NOMO-1 treated with DMSO at 0.1 percent for 48 hours (cell line): ENCODE results near the gene ZDBF2.
"Not testable (repeated sequence)": the region's sequence is repeated elsewhere in the genome, so short reads cannot be mapped to it uniquely, and the experiment has no call there.

ENCODE experiments used
- DNase-seq: peaks from one replicate; lab custom pipeline; 2025; ENCODE audit not compliant: unreplicated experiment; lab: John Stamatoyannopoulos, UW

ZDBF2 gene

DNA sequence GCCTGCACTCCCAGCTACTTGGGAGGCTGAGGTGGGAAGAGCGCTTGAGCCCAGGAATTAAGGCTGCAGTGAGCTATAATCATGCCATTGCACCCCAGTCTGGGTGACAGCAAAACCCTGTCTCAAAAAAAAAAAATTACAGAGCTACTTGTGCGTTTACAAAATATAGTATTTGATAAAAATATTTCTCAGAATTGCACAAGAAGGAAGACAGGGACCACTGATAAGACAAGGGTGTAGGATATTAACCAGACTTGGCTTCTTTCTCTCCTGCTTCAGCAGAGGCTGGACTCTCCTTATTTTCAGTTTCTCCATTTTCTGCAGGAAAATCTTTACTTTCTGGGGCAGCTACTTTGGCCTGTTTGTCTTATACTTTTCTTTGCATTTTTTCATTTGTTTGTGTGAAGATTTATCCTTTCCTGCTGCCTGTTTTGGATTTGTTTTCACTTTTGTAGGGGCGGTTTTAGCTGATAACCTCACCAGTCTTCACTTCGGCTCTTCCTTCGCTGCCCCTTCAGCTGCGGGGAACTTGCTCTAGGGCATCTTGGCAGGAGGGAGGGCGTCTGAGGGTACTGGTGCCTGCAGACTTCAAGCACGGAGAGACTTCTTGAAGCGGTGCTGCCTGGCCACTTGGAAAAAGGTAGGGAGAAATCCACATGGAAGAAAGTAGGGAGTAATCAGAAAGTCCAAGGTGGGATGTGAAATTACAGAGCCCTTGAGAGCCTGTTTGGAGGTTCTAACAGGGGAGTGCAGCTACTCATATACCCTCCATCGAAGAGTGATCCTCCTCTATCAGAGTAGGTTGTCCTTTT is 14.9 kb upstream of the ZDBF2 start:
- DNase-seq, result no peak

DNA sequence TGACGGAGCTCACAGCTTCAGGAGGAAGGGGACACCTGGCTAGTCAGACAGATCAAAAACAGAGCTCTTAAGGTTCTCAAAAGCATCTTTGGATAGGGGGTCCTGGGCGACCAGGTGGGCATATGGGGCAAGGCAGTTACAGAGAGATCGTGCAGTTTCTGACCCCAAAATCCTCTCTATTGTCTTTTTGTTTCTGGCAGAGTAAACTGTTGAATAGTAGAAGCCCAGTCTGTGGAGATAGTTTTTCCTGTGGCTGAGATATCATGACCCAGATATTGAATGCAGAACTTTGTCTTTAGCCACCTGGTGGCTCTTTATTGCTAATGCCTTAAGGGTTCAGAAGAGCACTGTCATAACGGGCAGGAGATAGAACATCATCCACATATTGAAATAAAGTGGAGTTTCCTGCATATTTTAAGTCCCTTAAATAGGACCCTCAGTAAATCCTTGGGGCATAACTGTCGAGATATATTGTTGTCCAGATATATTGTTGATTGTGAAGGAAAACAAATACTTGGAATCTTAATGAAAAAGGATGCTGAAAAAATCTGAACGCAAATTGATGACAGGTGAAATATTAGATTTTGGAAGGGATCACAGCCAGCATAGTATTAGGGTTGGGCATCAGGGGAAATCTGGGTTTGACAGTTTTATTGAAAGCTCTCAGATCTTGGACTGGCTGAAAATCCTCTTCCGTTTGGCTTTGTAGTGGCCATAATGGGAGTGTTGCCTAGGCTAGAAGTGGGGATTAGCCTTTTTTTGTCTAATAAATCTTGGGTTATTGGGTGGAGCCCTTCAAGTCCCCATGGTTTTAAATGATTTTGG is 14.1 kb upstream of the ZDBF2 start:
- peak; percentile 13 for DNase-seq

GRCh38 chr2:206263959-206264603 is 10.4 kb upstream of the ZDBF2 start:
- no peak for DNase-seq

DNA sequence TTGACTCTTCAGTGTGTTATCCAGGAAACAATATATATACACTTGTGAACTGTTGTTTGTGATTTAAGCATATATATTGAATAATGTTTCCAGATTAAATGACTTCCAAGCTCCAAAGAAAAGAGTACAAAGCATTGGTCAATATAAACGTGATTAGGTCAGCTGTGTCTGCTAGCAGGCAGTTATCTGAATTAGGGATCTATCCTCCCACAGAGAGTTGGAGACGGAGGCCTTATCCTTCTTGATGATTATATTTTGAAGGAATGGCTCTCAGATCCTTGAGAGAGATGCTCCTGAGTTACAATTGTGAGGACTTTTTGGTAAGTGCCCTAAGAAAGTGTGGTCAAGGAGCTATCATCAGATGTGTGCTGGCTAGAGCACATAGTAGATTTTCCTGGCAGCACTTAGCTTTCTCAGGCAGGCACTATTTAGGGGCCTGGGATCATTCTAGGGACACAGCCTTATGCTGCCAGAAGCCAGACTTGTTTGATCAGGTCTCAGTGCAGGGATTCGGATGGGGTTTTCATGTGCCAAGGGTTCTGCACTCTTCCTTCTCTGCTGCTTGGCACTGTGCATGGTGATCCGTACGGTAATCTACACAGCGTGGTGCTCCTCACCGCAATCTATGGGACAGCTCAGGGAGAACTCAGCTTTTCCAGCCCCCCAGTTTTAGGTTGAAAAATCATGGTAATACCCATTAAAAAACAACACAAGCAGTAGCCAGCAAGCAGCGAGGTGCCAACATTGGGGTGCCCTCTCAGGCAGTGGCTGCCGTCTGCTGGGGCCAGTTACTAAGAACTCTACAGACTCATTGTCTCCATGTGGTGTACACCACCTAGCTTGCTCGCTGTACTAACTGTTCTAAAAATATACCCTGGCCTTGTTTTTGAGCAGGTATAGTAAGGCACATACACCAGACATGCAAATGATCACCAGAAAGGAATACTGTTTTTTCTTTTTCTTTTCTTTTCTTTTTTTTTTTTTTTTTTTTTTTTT is 8.0 kb upstream of the ZDBF2 start:
- no peak for DNase-seq

DNA sequence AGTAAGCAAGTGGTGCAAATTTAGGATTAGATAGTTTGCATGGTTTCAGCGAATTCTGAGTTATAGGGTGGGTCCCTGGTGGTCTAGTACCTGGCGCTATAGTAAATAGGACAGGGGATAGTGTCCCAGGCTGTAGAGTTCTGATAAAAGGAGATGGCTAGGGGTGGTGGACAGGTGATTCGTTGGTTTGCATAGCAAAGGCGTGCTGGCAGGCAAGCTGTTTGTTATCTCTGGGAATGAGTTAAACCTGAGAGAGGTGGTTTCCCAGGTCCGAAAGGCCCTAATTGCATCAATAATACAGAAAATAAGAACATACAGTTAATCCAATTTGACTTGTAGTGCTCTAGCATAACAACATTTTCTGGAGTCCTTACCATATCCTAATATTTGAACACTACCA is 6.9 kb upstream of the ZDBF2 start:
- no peak for DNase-seq

DNA sequence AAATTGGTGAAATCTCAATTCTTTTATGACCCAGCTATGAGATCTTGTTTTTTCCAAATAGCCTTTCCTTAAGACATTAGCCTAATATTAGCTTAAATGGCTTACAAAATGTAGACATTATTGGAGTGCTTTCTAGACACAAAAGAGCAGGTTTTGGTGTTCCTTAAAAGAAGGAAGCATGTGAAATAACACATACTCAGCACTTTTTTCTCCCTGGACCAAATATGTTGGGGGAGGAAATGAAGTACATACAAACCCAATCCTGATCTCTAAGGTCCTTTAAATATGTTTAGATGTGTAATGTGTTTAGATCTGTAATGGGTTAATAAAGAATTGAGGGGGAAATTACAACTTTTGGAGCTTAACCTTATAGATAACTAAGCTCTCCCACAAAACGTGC is 3.4 kb upstream of the ZDBF2 start:
- DNase-seq, result no peak

DNA sequence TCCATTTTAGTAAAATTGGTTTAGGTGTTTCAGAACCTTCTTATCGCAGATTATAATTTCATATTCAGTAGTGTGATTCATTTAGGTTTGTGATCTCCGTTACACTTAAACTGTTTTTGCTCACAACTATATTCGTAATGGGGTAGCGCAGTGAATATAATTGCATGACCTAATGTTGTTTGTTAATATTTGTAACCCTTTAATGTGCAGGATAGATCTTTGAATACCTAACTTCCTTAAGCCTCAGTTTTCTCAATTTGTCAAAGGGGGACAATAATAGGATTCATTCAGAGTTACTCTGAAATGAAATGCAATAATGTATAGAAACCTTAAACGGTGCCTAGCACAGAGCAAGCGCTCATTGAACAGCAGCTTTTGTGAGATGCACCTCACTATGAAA is 558 bp upstream of the ZDBF2 start:
- DNase-seq, result no peak

- no peak for DNase-seq
Observed at GRCh38 chr2:206275312-206276055, 1.0 kb downstream of the ZDBF2 start.

GRCh38 chr2:206276169-206276942 is 1.9 kb downstream of the ZDBF2 start:
- DNase-seq, result no peak

DNA sequence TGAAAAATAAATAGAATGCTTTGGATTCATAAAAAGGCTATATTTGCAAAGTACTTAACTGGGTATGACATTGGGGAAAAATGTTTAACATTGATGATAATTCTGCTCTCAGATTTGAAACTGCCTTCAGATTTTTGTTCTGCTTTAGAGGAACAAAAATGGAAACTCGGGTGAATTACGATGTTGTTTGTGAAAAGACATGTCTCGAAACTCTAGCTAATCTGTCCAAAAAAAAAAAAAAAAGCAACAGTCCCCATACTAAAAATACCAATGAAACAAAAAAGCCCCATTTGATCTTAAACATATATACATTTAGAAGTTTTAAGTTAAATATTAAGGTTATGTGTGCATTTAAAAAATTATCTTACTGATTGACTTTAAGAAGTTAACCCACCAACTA is 3.0 kb downstream of the ZDBF2 start:
- no peak for DNase-seq

GRCh38 chr2:206282746-206283145 is 8.3 kb downstream of the ZDBF2 start:
- no peak for DNase-seq

GRCh38 chr2:206287197-206287596 is 12.7 kb downstream of the ZDBF2 start:
- DNase-seq, result no peak

GRCh38 chr2:206289391-206289790 is 14.9 kb downstream of the ZDBF2 start:
- no peak for DNase-seq

DNA sequence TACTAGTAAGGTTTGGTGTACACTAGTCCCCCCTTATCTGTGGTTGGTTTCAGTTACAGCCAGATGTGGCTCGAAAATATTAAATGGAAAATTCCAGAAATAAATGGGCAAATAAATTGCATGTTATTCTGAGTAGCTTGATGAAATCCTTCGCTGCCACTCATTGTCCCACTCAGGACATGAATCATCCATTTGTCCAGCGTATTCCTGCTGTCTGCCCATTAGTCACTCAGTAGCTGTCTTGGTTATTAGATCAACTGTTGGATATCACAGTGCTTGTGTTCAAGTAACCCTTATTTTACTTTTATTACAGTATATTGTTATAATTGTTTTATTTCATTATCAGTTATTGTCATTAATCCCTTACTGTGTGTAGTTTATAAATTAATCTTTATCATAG is 21.7 kb downstream of the ZDBF2 start:
- no peak for DNase-seq

DNA sequence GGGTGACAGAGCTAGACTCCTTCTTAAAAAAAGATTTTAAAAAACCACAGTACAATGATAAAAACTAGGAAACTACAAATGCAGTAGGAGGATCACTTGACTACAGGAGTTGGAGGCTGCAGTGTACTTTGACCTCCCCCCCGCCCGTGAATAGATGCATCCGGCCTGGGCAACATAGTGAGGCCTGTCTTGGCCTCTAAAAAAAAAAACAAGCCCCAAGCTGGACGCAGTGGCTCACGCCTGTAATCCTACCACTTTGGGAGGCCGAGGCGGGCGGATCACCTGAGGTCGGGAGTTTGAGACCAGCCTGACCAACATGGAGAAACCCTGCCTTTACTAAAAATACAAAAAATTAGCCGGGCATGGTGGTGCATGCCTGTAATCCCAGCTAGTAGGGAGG is 25.1 kb downstream of the ZDBF2 start:
- DNase-seq, result not testable (repeated sequence)

- DNase-seq, result peak; percentile 3
Observed at GRCh38 chr2:206305523-206306245, 31.2 kb downstream of the ZDBF2 start.

DNA sequence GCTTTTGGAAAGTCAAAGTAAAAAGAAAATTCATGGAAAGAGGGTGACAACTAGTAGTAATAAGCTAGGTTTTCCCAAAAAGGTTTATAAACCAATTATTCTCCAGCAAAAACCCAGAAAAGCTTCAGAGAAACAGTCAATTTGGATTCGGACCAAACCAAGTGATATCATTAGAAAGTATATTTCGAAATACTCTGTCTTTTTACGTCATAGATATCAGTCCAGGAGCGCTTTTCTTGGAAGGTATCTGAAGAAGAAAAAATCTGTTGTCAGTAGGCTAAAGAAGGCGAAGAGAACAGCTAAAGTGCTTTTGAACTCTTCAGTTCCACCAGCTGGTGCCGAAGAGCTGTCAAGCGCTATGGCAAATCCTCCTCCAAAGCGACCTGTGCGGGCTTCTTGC is 36.6 kb downstream of the ZDBF2 start:
- no peak for DNase-seq

- DNase-seq, result no peak
Observed at GRCh38 chr2:206316141-206316540, 41.7 kb downstream of the ZDBF2 start.

- DNase-seq, result no peak
Observed at GRCh38 chr2:206323033-206323432, 48.6 kb downstream of the ZDBF2 start.
